ENCODE results near the gene PERCC1. TPM values are rescaled to one million over a fixed set of nuclear protein-coding genes. Genes with fewer than 3 reads are reported as not detected.

PERCC1 gene
- total RNA-seq, 2 experiments from 2014 or later, result 0.57 to 1.2 TPM

- DNase-seq (no peak), ATAC-seq (ENCODE audit: low read depth) (no peak)
- Mint-ChIP-seq H3K9me3 (no peaks in the 10 kb centered on the region), H3K36me3 (no peaks in the 10 kb centered on the region), H3K4me1 (peaks cover 1% of the 10 kb centered on the region), H3K27me3 (no peaks in the 10 kb centered on the region), H3K27ac (no peak overlapping the region), H3K4me3 (no peak overlapping the region)
- POLR2A ChIA-PET, result interaction anchor here (0.8 kb wide), 1 partner anchor 11 kb away, joined by 4 read pairs; no protein-coding TSS in a partner anchor
These were observed 51.3 kb downstream of the PERCC1 start for GRCh38 chr16:1481906-1482835.

Other genes with a start within 250 kb of the PERCC1 start
- not detected for gene TPSG1, start 205.8 kb upstream of the PERCC1 start, total RNA-seq
- not detected for gene TPSB2, start 200.9 kb upstream of the PERCC1 start, total RNA-seq
- not detected for gene TPSAB1, start 190.4 kb upstream of the PERCC1 start, total RNA-seq
- gene TPSD1, start 175.0 kb upstream of the PERCC1 start, total RNA-seq, result not detected
- 100 to 1,000 TPM; 211 to 232 TPM for gene UBE2I, start 121.4 kb upstream of the PERCC1 start, total RNA-seq
- 10 to 100 TPM; 27.4 to 31.2 TPM for gene BAIAP3, start 97.4 kb upstream of the PERCC1 start, total RNA-seq
- 10 to 100 TPM; 43.8 to 44.2 TPM for gene TSR3, start 79.2 kb upstream of the PERCC1 start, total RNA-seq
- 10 to 100 TPM; 43.2 to 46.5 TPM for gene GNPTG, start 79.1 kb upstream of the PERCC1 start, total RNA-seq
- 10 to 100 TPM; 60.4 to 68.7 TPM for gene UNKL, start 16.4 kb upstream of the PERCC1 start, total RNA-seq
- gene UQCC4, start 10.3 kb upstream of the PERCC1 start, total RNA-seq, result 10 to 100 TPM; 14.0 to 15.0 TPM
- gene CCDC154, start 13.5 kb downstream of the PERCC1 start, total RNA-seq, result 1 to 10 TPM; 6.1 to 6.5 TPM
- gene CLCN7, start 44.0 kb downstream of the PERCC1 start, total RNA-seq, result 10 to 100 TPM; 69.7 to 72.2 TPM
- not detected for gene PTX4, start 57.9 kb downstream of the PERCC1 start, total RNA-seq
- gene TELO2, start 62.3 kb downstream of the PERCC1 start, total RNA-seq, result 10 to 100 TPM; 53.9 to 57.1 TPM
- gene TMEM204, start 102.6 kb downstream of the PERCC1 start, total RNA-seq, result 10 to 100 TPM; 68.3 to 72.0 TPM
- 10 to 100 TPM; 11.7 to 12.8 TPM for gene IFT140, start 181.0 kb downstream of the PERCC1 start, total RNA-seq
- gene CRAMP1, start 181.3 kb downstream of the PERCC1 start, total RNA-seq, result 10 to 100 TPM; 25.2 to 27.8 TPM
- gene JPT2, start 247.2 kb downstream of the PERCC1 start, total RNA-seq, result 10 to 100 TPM; 44.7 to 45.1 TPM

Measured in activated naive CD8-positive, alpha-beta T cell treated with anti-CD3 and anti-CD28 coated beads, Interleukin-2, amount 10 ng/mL, durations not matched to agents 7 days and 5 days (primary cell).